GM21717 (cell line): ENCODE results near the gene POLG.

ENCODE experiments used
- ATAC-seq: cut with Tn5 transposase; IDR thresholded peaks from one replicate; pipeline ENCODE4 v1.9.1; 2021; ENCODE audit warnings: mild to moderate bottlenecking, moderate library complexity; ENCODE audit not compliant: unreplicated experiment

POLG gene

GRCh38 chr15:89370120-89370977 lies 35.7 kb upstream of the POLG start:
- no peak for ATAC-seq

DNA sequence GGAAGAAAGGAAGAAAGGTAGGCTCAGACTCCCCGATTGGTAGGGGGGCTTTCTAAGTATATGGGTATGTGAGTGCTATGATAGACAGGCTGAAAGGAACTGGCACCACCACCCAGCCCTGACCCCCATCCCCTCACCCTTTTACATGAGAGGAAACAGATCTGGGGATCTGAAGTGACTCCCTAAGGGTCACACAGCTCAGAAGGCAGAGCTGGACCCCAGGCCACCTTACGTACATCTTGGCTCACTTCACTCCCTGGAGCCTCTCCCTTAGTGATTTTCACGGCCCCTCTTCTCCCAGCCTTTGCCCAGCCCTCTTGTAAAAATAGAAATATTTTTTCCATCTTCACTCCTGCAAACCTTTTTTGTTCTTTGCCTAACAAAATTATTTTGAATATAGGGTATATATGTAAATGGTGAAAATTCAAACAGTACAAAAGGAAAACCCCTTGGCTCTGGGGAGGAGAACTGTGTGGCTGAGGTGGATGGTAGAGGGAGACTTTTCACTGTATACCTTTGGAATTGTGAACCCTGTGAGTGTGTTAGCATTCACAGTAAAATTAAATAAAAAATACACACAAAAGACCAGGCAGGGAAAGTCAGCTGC lies 34.8 kb upstream of the POLG start:
- no peak for ATAC-seq

GRCh38 chr15:89368566-89369223 lies 34.1 kb upstream of the POLG start:
- no peak for ATAC-seq

DNA sequence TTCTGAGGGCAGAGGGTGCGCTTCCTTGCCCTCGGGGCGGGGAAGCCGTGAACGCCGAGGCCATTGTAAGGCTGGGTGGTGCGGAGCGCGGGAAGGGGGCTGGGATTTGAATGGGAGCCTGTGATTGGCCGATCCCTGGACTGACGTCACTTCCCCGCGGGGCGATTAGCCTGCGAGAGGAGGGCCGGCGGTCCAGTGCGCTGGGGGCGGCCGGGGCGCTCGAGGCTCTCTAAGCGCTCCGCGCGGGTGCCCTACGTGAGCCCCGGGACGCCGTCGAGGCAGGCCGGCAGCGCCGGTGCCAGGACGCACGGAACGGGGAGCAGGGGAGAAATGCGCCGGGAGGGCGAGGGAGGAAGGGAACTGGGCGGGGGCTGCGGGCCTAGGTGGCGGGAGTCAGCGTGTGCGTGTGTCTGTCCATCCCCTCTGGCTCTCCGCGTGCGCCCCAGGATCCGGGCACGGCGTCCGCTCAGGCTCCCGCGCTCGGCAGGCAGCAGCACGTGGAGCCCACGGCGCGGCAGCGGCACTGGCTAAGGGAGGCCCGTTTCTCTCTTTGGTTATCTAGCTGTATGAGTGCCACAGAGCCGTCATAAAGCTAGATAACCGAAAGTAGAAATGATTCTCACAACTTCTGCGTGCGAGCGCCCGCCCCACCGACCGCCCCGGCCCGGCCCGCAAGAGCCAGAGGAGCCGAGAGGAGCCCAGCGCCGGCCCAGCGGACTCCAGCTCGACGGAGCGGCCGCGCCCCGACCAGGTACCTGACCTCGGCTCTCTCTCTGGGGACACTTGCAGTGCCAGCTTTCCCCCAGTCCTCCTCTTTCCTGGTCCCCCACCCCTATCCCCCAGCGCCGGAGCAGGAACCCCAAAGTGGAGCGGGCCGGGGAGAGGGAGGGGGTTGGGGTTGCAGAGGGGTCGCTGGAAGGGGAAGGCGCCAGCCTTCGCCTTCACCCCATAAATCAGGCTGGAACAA lies 33.1 kb upstream of the POLG start:
- ATAC-seq, result no peak

- ATAC-seq, result no peak
Measured at GRCh38 chr15:89366656-89367393, 32.2 kb upstream of the POLG start.

DNA sequence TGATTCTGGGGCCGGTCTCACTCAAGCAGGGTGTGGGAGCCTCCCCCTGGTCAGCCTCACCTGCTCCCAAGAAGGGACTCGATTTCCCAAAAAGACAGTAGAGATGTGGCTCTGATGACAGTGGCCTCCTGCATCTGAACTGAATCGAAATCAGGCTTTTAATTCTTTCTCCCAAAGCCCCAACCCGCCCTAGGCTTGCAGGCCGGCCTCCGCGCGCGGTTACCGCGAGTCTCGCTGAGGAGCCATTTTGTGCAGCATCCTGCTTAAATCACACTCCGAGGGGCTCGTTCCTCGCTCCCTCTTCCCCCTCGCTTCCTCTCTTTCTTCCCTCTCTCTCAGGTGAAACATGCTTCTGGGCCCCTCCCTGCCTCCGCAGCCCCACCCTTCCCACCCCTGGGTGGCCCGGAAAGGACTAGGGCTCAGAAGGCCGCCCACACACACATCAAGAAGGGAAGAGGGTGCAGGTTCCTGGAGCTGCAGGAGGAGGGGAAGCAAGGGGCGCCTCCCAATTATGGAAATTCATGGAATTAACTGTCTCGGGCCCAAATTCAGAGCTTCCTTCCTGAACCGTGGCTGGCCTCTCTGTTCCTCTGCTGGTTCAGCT lies 30.9 kb upstream of the POLG start:
- no peak for ATAC-seq

DNA sequence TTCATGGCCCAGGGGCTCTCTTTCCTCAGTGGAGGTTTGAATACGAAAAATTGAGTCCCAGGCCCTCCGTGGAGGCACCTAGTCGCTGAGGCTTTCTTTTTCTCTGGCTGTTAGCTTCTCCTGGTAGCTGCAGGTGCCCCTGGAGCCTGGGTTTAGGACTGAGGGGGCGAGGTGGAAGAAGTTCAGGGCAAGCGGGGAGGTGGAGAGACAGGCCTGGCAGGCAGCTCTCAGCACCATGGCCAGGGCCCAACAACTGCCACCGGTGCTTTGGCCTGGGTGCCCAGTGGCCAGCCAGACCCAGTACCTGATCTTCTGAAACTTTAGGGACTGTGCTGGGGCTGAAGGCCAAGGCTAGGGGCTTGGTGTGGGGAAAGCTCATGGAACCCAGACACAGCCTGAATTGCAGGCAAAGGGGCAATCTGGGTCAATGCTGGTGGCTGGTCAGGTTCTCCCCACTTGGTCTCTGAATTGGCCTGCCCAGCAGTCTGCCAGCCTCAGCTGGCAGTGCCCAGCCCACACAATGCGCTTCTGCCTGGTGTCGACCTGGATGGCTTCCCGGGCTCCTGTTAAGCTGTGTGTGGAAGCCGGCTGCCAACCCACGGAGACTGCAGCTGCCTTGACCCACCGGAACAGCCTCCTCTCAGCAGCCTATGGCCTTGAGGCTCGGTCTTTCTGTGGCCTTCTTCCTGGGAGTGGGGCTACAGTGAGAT lies 30.3 kb upstream of the POLG start:
- no peak for ATAC-seq

GRCh38 chr15:89364341-89364740 lies 29.7 kb upstream of the POLG start:
- no peak for ATAC-seq

DNA sequence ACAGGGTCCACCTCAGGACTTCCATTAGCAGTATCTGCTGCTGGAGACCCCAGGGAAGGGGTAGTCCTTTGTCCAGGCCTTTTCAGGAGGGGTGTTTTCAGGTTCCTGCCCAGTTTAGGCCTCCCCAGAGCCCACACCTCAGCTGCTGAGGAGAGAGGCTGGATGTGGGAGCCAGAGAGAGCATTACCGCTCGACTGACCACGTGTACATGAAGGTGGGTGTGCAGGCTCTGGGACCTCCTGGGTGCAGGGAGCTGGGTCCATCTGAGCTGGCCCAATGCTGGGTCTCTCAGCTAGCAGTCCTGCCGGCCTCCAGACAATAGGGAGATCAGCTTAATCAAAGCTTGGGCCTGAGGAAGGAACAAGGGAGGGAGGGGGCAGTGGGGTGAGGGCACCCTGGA lies 29.1 kb upstream of the POLG start:
- no peak for ATAC-seq

DNA sequence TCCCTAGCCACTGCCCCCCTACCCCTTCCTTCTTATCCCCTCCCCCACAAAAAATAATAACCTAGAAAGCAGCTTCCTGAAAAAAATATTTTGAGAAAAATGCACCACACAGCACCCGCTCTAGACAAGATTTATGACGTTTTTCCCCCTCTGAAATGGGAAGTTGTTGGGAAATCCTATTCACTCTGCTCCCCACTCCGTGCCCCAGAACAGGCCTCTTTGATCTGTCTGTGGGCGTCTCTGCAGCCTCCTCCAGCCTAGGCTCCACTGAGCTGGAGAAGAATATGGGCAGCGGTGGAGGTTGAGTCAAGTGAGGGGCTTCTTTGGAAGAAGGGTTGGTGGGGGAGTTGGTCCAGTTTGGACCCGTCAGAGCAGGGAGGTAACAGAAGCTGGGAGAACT lies 28.5 kb upstream of the POLG start:
- ATAC-seq, result no peak

GRCh38 chr15:89362203-89363101 lies 27.8 kb upstream of the POLG start:
- ATAC-seq, result no peak

- ATAC-seq, result no peak
Measured at GRCh38 chr15:89361451-89362202, 27.0 kb upstream of the POLG start.

GRCh38 chr15:89360294-89360971 lies 25.8 kb upstream of the POLG start:
- ATAC-seq, result no peak

DNA sequence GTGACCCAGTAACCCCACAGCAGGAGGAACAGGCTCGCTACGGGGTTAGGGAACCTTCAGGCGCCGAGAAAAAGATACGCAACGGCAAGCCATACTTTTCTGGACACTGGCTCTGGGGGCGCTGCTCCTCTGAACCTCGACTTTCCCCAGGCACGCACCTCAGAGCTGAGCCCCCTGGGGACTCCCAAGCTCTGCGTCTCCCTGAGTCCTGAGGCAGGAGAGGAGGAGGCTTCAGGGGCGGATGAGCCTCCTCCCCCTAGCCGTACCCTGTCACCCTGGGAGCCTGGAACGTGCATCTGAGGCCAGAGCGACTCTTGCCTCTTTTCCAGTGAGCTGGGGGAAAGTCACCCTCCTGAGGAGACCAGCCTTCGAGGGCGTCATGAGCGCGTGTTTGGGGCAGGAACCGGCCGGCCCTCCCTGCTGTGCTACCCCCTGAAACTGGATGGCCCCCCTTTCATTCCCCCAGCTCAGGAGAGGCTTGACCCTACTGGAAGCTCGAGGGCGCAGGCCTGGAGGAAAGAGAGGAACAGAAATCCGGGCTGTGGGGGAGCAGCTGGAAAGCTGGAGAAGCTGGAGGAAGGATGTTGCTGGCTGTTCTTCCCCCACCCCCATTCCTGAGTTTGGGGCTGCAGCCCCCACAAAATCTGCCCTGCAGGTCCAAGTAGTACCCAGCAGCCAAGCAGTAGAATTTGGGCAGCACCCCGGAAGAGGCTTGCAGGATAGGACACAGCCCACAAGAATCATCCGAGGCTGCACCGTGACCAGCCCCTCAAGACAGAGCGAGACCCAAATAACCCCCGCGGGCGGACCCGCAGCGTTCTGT lies 25.1 kb upstream of the POLG start:
- ATAC-seq, result no peak

DNA sequence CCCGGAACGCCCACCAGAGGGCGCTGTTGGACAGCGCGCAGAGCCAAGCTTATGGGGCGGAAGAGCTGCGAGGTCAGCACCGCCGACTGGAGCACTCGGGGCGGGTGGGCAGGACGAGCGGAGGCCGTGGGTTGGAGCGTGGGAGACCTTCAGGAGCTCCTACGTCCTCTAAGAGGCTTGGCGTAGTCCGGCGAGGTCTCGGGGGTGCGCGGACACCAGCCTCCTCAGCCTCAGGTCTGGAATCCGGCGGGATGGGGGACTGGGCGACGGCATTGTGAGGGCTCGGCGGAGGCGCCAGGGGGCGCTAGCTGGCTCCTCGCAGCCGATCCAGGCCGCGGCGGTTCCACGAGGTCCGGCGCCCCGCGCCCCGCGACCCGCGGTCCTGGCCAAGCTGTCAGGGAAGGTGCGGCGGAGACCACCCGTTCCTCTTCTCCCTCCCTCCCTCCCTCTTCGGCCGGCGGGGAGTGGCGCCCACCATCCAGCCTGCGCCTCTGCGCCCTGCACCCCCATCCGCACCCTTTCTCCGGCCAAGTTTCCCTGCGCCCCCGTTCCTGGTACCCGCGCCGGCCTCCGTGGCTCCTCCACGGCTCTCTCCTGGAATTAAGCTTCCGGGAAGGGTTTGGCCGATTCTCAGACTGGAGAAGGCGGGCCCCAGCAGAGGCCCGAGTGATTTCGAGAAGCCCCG lies 24.3 kb upstream of the POLG start:
- peak; percentile 85 for ATAC-seq

GRCh38 chr15:89358435-89358754 lies 23.8 kb upstream of the POLG start:
- no peak for ATAC-seq
